Activated naive CD4-positive, alpha-beta T cell treated with anti-CD3 and anti-CD28 coated beads, Interleukin-2, amount 10 ng/mL, durations not matched to agents 5 hours and 36 hours (primary cell): ENCODE measurements around the gene SLC38A7. TPM values are rescaled to one million over a fixed set of nuclear protein-coding genes. Genes with fewer than 3 reads are reported as not detected.

Experiments used
- total RNA-seq, 2 experiments: library from RNA; stranded (reverse); gene quantifications; one replicate each; pipeline ENCODE4 v1.2.3, GENCODE V29; 2021

SLC38A7 gene, protein sequence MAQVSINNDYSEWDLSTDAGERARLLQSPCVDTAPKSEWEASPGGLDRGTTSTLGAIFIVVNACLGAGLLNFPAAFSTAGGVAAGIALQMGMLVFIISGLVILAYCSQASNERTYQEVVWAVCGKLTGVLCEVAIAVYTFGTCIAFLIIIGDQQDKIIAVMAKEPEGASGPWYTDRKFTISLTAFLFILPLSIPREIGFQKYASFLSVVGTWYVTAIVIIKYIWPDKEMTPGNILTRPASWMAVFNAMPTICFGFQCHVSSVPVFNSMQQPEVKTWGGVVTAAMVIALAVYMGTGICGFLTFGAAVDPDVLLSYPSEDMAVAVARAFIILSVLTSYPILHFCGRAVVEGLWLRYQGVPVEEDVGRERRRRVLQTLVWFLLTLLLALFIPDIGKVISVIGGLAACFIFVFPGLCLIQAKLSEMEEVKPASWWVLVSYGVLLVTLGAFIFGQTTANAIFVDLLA
- 10 to 100 TPM; 13.5 to 15.0 TPM for total RNA-seq

GRCh38 chr16:58684354-58685083 is at the start of gene SLC38A7:
Gene SLC38A7, minus strand, starts transcription at chr16:58684770. Its CDS starts 4,644 bp downstream, at chr16:58680126.

GRCh38 chr16:58733671-58734458 is 49.3 kb upstream of the SLC38A7 start, which contains the start of gene GOT2:
Gene GOT2, minus strand, starts transcription at chr16:58734316. Its CDS starts 88 bp downstream, at chr16:58734228.

GRCh38 chr16:58629733-58630640 is 54.6 kb downstream of the SLC38A7 start, which contains the start of gene CNOT1:
Gene CNOT1, minus strand, starts transcription at chr16:58629826. Its CDS starts 30,489 bp downstream, at chr16:58599337.

Other genes with a start within 250 kb of the SLC38A7 start
- under 1 TPM; 0.24 to 0.91 TPM for gene NDRG4, start 184.6 kb downstream of the SLC38A7 start, total RNA-seq
- gene SETD6, start 169.3 kb downstream of the SLC38A7 start, total RNA-seq = 10 to 100 TPM; 16.4 to 17.7 TPM
- 100 to 1,000 TPM; 204 to 207 TPM for gene CNOT1, start 54.9 kb downstream of the SLC38A7 start, total RNA-seq
- 10 to 100 TPM; 65.4 to 69.0 TPM for gene GOT2, start 49.5 kb upstream of the SLC38A7 start, total RNA-seq